Upper lobe of right lung (tissue), 1 donor: ENCODE measurements around the gene RHOT2. TPM values are rescaled to one million over a fixed set of nuclear protein-coding genes. Genes with fewer than 3 reads are reported as not detected.

Experiments
- ATAC-seq: fragments of 200-7000 bp; cut with Tn5 transposase; one replicate; pipeline ENCODE4 v1.9.1; 2020; ENCODE audit warnings: mild to moderate bottlenecking, moderate library complexity
- DNase-seq: peaks from one replicate; pipeline ENCODE4 v3.0.0-alpha.2; 2020
- H3K27ac ChIP-seq: fragments of 200-600 bp; one replicate; pipeline ENCODE4 v1.8.0; 2022
- H3K27me3 ChIP-seq: fragments of 200-600 bp; one replicate; pipeline ENCODE4 v1.8.0; 2022; ENCODE audit warnings: mild to moderate bottlenecking
- H3K36me3 ChIP-seq: fragments of 200-600 bp; one replicate; pipeline ENCODE4 v1.8.0; 2022
- H3K4me1 ChIP-seq: fragments of 200-600 bp; one replicate; pipeline ENCODE4 v1.8.0; 2022
- H3K4me3 ChIP-seq: fragments of 200-600 bp; one replicate; pipeline ENCODE4 v1.8.0; 2022; ENCODE audit warnings: mild to moderate bottlenecking
- H3K9me3 ChIP-seq: fragments of 200-600 bp; one replicate; pipeline ENCODE4 v1.8.0; 2022
- intact Hi-C: fragments of 100-400 bp; cut with DNase I; formaldehyde crosslinking; loops from one replicate; pipeline ENCODE4 v1.11.0; 2022
- total RNA-seq: library from RNA; stranded (reverse); fragmentation: NEBNext Ultra II Directional; extraction: Animal tissue kit (Norgen Biotek cat#: 25700); gene quantifications from one replicate; pipeline ENCODE4 v1.2.1, GENCODE V29; 2021
- TF ChIP-seq, protein P1 (sequence below): fragments of 200-600 bp; IDR thresholded peaks from one replicate; pipeline ENCODE4 v1.8.0; 2022; ENCODE audit warnings: antibody characterized with exemption
- donor health status: DM: no; HTN: yes; CAD: no; lungs with severe emphysema.

RHOT2 gene
- total RNA-seq, 1 donor from 2014 or later, result 92.5 TPM

- no peak for ATAC-seq
- H3K27ac ChIP-seq, result peak overlapping the region; percentile 68
These were observed 6.6 kb upstream of the RHOT2 start for GRCh38 chr16:661184-661821.

DNA sequence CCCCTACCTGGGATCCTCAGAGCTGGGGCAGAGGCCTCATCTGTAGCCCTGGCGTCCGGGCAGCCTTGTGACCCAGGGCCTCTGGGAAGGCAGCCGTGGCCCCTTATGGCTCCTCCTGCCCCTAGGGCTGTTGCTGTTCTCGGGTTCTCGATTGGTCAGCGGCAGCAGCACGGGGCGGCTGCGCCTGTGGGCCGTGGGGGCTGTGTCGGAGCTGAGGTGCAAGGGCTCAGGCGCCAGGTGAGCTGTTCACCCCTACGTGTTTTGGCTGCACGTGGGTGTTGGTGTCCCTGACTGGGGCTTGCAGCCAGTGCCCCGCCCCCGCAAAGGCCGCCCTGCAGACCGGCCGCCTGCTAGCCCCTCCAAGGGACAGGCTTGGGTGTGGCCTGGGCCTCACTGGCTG lies 5.8 kb upstream of the RHOT2 start:
- intact Hi-C loops, result no loop called here
- H3K27me3 ChIP-seq, result no peaks in the 10 kb centered on the region
- no peaks in the 10 kb centered on the region for H3K36me3 ChIP-seq
- TF ChIP-seq, protein P1, sequence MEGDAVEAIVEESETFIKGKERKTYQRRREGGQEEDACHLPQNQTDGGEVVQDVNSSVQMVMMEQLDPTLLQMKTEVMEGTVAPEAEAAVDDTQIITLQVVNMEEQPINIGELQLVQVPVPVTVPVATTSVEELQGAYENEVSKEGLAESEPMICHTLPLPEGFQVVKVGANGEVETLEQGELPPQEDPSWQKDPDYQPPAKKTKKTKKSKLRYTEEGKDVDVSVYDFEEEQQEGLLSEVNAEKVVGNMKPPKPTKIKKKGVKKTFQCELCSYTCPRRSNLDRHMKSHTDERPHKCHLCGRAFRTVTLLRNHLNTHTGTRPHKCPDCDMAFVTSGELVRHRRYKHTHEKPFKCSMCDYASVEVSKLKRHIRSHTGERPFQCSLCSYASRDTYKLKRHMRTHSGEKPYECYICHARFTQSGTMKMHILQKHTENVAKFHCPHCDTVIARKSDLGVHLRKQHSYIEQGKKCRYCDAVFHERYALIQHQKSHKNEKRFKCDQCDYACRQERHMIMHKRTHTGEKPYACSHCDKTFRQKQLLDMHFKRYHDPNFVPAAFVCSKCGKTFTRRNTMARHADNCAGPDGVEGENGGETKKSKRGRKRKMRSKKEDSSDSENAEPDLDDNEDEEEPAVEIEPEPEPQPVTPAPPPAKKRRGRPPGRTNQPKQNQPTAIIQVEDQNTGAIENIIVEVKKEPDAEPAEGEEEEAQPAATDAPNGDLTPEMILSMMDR, result no peak
- no peaks in the 10 kb centered on the region for H3K9me3 ChIP-seq
- no peak overlapping the region for H3K4me3 ChIP-seq
- no peak for DNase-seq
- no peak for ATAC-seq
- peaks cover 4% of the 10 kb centered on the region for H3K4me1 ChIP-seq
- H3K27ac ChIP-seq, result no peak overlapping the region

More at GRCh38 chr16:661184-661821, 6.6 kb upstream of the RHOT2 start:
- intact Hi-C loops, result no loop called here
- Histone ChIP-seq H3K4me1 (peaks cover 3% of the 10 kb centered on the region), H3K4me3 (no peak overlapping the region), H3K27me3 (no peaks in the 10 kb centered on the region), H3K36me3 (no peaks in the 10 kb centered on the region), H3K9me3 (no peaks in the 10 kb centered on the region)
- no peak for DNase-seq
- TF ChIP-seq, protein P1, result no peak

DNA sequence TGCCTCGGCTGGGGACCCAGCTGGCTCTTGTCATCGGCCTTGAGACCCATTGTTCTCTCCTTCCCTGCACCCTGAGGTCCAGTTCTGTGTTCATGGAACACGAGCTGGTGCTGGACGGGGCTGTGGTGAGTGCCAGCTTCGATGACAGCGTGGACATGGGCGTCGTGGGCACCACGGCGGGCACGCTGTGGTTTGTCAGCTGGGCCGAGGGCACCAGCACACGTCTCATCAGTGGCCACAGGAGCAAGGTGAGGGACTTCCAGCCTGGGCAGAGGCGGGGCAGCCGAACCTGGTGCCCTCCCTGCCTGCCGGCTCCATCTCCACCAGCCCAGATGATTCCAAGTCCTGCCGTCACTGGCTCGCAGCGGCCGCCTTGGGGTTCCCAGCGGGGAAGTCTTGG lies 5.3 kb upstream of the RHOT2 start:
- Histone ChIP-seq H3K4me3 (no peak overlapping the region), H3K27me3 (no peaks in the 10 kb centered on the region), H3K27ac (no peak overlapping the region), H3K9me3 (no peaks in the 10 kb centered on the region), H3K4me1 (peaks cover 9% of the 10 kb centered on the region), H3K36me3 (no peaks in the 10 kb centered on the region)
- no peak for ATAC-seq
- DNase-seq, result no peak
- TF ChIP-seq, protein P1, result no peak
- intact Hi-C loops, result no loop called here

- intact Hi-C loops, result no loop called here
- Histone ChIP-seq H3K4me1 (peaks cover 12% of the 10 kb centered on the region), H3K9me3 (no peaks in the 10 kb centered on the region), H3K4me3 (no peak overlapping the region), H3K36me3 (peaks cover 19% of the 10 kb centered on the region), H3K27ac (no peak overlapping the region), H3K27me3 (no peaks in the 10 kb centered on the region)
- DNase-seq (no peak), ATAC-seq (no peak)
- TF ChIP-seq, protein P1, result no peak
These were observed 1.4 kb upstream of the RHOT2 start for GRCh38 chr16:666572-666971.

DNA sequence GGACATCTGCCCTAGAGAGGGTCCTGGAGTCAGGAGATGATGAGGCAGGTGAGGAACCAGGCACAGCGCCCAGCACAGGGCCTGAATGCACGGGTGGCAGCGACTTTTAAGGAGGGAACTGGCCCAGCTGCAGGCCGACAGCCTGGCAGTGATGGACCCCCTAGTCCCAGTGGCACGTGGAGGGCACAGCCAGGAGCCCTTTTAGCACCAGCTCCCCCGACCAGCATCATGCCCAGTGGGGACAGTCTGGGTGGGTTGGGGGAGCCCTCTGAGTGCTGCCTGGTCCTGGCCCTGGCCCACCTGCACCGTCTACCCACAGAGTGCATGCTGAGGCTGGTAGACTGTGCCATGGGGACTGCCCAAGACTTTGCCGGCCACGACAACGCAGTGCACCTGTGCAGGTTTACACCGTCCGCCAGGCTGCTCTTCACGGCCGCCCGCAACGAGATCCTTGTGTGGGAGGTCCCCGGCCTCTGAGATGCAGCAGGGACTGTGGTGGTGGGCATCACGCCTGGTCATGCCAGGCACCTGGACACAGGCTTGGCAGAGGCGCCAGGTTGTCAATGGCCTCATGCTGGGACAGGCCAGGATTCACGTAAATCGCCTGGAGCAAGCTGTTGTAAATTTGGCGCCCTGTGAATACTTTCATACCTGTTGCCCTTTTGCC lies 686 bp upstream of the RHOT2 start:
- Histone ChIP-seq H3K36me3 (peaks cover 26% of the 10 kb centered on the region), H3K4me3 (peak overlapping the region; percentile 97), H3K4me1 (peaks cover 12% of the 10 kb centered on the region), H3K9me3 (no peaks in the 10 kb centered on the region), H3K27me3 (no peaks in the 10 kb centered on the region), H3K27ac (peak overlapping the region; percentile 87)
- intact Hi-C loops, result no loop called here
- TF ChIP-seq, protein P1, result no peak
- DNase-seq, result no peak
- no peak for ATAC-seq
